K562 (cell line): ENCODE measurements around the gene ACY1.

Experiments used
- BDP1 ChIP-seq: IDR thresholded peaks from 3 replicates; pipeline ENCODE4 v1.6.1; 2011; ENCODE audit not compliant: insufficient read length, insufficient read depth
- CREM ChIP-seq: IDR thresholded peaks from 2 replicates; pipeline ENCODE4 v1.6.1; 2014; ENCODE audit warnings: antibody characterized with exemption, low read depth
- ESRRA ChIP-seq: fragments of 450-650 bp; IDR thresholded peaks from 2 replicates; pipeline ENCODE4 v1.6.1; 2014; ENCODE audit warnings: low read depth, mild to moderate bottlenecking, moderate library complexity, borderline replicate concordance
- MED1 ChIP-seq: sonication (generic); formaldehyde crosslinking; IDR thresholded peaks from 2 replicates; pipeline ENCODE4 v1.8.1; 2023; ENCODE audit warnings: missing genetic modification reagents, borderline replicate concordance
- MIER1 ChIP-seq: fragments of 450-650 bp; IDR thresholded peaks from 2 replicates; pipeline ENCODE4 v1.6.1; 2016; ENCODE audit warnings: antibody characterized with exemption, mild to moderate bottlenecking, low read depth
- POLR2A ChIP-seq: fragments of 450-650 bp; conservative IDR thresholded peaks from 2 replicates; pipeline ENCODE4 v1.6.1; 2016
- POLR2AphosphoS5 ChIP-seq: IDR thresholded peaks from 2 replicates; pipeline ENCODE4 v1.6.1; 2011; ENCODE audit warnings: mild to moderate bottlenecking, low read depth, low read length, moderate library complexity; ENCODE audit not compliant: control insufficient read depth, insufficient read depth
- ZNF121 ChIP-seq: sonication (generic); formaldehyde crosslinking; conservative IDR thresholded peaks from 2 replicates; pipeline ENCODE4 v1.8.0; 2022; ENCODE audit warnings: missing genetic modification reagents
- TF ChIP-seq, protein P1 (sequence below): sonication (generic); formaldehyde crosslinking; IDR thresholded peaks from 2 replicates; pipeline ENCODE4 v1.8.1; 2023; ENCODE audit warnings: mild to moderate bottlenecking, missing genetic modification reagents, moderate library complexity
- TF ChIP-seq, protein P2 (sequence below), 3 experiments: IDR thresholded peaks in 2 of 3; conservative IDR thresholded peaks in 1 of 3; 2 replicates each; pipeline ENCODE4 v1.5.1; 2011 to 2012; ENCODE audit warnings: low read length in 3 of 3, mild to moderate bottlenecking in 3 of 3, control low read depth in 2 of 3, improper control_type of control experiment in 1 of 3, inconsistent platforms in 1 of 3, low read depth in 1 of 3, mixed read lengths in 1 of 3, moderate library complexity in 1 of 3; ENCODE audit not compliant: insufficient read depth in 2 of 3
- TF ChIP-seq, protein P3 (sequence below): sonication (generic); formaldehyde crosslinking; IDR thresholded peaks from 2 replicates; pipeline ENCODE4 v1.8.1; 2022; ENCODE audit warnings: missing genetic modification reagents
- TF ChIP-seq, protein P4 (sequence below): sonication (generic); formaldehyde crosslinking; IDR thresholded peaks from 2 replicates; pipeline ENCODE4 v1.9.0; 2022; ENCODE audit warnings: mild to moderate bottlenecking, missing genetic modification reagents
- TF ChIP-seq, protein P5 (sequence below): fragments of 250-450 bp; sonication (Bioruptor Pico); IDR thresholded peaks from 2 replicates; pipeline ENCODE4 v1.4.0; 2020; ENCODE audit warnings: mild to moderate bottlenecking

DNA sequence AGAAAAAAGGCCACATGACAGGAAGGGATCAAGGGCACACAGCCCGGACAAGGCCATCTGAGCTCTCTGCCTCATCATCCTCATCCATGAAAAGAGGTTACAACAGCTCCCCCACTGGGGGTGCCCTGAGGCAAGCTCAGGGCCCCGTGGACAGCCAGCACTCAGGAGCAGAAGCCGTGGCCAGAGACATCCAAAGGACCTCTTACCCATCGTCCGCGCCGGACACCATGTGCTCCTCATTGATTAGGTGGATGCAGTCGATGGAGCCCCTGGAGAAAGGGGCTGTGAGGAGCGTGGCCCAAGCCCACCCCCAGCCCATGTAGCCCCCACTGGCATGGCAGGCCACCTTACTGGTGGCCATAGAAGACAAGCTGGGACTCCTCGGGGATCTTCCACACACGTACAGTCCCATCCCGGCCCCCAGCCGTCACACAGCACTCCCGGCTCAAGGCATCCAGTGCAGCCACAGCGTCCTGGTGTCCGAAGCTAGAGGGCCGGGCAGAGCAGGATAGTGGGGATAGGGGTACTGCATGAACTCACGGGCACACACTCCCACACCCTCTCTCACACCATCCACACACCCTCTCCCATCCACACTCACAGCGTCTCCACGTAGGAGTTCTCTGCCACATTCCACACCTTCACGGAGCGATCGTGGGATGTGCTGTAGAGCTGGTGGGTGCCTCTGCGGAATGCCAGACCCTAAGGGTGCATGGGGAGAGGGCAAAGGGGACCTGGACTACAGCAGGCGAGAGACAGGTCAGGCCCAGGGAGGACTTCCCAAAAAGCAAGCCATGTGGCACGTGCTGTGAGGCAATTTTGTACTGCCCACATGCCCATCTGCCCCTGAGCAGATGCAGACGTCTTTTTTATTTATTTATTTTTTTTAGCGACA lies 48.1 kb upstream of the ACY1 start:
- TF ChIP-seq POLR2A (no peak), ZNF121 (no peak), BDP1 (no peak), MIER1 (no peak), ESRRA (no peak), CREM (no peak), POLR2AphosphoS5 (no peak), MED1 (CRISPR knock-in tag) (no peak)
- TF ChIP-seq, protein P1, sequence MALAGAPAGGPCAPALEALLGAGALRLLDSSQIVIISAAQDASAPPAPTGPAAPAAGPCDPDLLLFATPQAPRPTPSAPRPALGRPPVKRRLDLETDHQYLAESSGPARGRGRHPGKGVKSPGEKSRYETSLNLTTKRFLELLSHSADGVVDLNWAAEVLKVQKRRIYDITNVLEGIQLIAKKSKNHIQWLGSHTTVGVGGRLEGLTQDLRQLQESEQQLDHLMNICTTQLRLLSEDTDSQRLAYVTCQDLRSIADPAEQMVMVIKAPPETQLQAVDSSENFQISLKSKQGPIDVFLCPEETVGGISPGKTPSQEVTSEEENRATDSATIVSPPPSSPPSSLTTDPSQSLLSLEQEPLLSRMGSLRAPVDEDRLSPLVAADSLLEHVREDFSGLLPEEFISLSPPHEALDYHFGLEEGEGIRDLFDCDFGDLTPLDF (CRISPR knock-in tag), result no peak
- TF ChIP-seq, protein P2, sequence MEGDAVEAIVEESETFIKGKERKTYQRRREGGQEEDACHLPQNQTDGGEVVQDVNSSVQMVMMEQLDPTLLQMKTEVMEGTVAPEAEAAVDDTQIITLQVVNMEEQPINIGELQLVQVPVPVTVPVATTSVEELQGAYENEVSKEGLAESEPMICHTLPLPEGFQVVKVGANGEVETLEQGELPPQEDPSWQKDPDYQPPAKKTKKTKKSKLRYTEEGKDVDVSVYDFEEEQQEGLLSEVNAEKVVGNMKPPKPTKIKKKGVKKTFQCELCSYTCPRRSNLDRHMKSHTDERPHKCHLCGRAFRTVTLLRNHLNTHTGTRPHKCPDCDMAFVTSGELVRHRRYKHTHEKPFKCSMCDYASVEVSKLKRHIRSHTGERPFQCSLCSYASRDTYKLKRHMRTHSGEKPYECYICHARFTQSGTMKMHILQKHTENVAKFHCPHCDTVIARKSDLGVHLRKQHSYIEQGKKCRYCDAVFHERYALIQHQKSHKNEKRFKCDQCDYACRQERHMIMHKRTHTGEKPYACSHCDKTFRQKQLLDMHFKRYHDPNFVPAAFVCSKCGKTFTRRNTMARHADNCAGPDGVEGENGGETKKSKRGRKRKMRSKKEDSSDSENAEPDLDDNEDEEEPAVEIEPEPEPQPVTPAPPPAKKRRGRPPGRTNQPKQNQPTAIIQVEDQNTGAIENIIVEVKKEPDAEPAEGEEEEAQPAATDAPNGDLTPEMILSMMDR (IDR thresholded peaks at IDR 0.05 in 2 of 3, conservative IDR thresholded peaks at IDR 0.05 in 1 of 3; ENCODE audit: insufficient read depth in 2 of 3, low read depth in 1 of 3, low read length in 3 of 3), result no peak
- TF ChIP-seq, protein P3, sequence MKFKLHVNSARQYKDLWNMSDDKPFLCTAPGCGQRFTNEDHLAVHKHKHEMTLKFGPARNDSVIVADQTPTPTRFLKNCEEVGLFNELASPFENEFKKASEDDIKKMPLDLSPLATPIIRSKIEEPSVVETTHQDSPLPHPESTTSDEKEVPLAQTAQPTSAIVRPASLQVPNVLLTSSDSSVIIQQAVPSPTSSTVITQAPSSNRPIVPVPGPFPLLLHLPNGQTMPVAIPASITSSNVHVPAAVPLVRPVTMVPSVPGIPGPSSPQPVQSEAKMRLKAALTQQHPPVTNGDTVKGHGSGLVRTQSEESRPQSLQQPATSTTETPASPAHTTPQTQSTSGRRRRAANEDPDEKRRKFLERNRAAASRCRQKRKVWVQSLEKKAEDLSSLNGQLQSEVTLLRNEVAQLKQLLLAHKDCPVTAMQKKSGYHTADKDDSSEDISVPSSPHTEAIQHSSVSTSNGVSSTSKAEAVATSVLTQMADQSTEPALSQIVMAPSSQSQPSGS (CRISPR knock-in tag), result no peak
- TF ChIP-seq, protein P4, sequence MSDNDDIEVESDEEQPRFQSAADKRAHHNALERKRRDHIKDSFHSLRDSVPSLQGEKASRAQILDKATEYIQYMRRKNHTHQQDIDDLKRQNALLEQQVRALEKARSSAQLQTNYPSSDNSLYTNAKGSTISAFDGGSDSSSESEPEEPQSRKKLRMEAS (CRISPR knock-in tag), result no peak
- TF ChIP-seq, protein P5, sequence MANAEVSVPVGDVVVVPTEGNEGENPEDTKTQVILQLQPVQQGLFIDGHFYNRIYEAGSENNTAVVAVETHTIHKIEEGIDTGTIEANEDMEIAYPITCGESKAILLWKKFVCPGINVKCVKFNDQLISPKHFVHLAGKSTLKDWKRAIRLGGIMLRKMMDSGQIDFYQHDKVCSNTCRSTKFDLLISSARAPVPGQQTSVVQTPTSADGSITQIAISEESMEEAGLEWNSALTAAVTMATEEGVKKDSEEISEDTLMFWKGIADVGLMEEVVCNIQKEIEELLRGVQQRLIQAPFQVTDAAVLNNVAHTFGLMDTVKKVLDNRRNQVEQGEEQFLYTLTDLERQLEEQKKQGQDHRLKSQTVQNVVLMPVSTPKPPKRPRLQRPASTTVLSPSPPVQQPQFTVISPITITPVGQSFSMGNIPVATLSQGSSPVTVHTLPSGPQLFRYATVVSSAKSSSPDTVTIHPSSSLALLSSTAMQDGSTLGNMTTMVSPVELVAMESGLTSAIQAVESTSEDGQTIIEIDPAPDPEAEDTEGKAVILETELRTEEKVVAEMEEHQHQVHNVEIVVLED (CRISPR knock-in tag), result no peak
